HepG2 (cell line): Measurements from ENCODE around the gene MATR3.
A peak's percentile ranks its signal among the peaks of the same experiment; 100 is the strongest.

Experiments
- SIN3A ChIP-seq: IDR thresholded peaks from 2 replicates; pipeline ENCODE4 v1.6.1; 2011; ENCODE audit warnings: low read depth, mild to moderate bottlenecking, control low read depth, low read length, borderline replicate concordance
- U2AF1 ChIP-seq: fragments of 200-400 bp; formaldehyde crosslinking; optimal IDR thresholded peaks from 2 replicates; pipeline ENCODE3; 2017; ENCODE audit warnings: mild to moderate bottlenecking, low read depth, low read length
- ZNF253 ChIP-seq: sonication (generic); formaldehyde crosslinking; IDR thresholded peaks from 2 replicates; pipeline ENCODE4 v1.8.0; 2022; ENCODE audit warnings: mild to moderate bottlenecking, missing genetic modification reagents, borderline replicate concordance

DNA sequence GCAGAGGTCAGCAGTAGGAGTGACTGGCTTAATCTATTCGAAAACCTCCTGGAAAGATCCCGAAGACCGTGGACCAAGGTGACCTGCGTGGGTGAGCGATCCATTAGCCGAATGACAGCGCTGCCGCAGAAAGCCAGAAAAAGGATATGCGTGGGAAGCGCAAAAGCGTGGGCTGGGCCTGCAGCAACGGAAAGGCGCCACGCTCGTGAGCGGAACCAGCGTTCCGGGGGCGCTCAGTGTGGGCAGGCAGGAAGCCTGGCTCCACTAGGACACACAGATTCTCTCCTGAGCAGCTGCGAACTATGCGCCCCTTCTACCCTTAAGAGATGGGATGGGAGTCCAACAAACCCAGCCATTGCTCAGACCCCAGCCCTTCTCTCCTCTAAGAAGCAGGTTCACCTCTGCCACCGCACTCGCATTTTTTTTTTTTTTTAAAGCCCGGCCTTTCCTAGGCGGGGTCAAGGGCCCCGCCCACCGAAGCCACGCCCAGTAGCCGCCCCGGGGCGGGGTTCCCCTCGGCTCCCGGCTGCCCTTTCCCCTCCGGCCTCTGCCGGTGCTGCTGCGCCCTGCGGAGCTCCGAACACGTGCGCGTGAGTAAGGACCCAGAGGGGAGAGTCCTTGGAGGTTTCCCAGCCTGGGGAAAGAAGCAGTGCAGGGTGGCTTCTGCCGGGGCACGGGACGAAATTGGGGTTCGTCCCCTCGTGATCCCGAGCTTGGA lies 19.8 kb upstream of the MATR3 start:
- TF ChIP-seq U2AF1 (peak; percentile 25), SIN3A (peak; percentile 98), ZNF253 (CRISPR knock-in tag) (no peak)
